ENCODE measurements around the gene MRGPRG. TPM values are rescaled to one million over a fixed set of nuclear protein-coding genes. Genes with fewer than 3 reads are reported as not detected.

Gene MRGPRG
- total RNA-seq, 2 donors from 2014 or later: not detected

DNA sequence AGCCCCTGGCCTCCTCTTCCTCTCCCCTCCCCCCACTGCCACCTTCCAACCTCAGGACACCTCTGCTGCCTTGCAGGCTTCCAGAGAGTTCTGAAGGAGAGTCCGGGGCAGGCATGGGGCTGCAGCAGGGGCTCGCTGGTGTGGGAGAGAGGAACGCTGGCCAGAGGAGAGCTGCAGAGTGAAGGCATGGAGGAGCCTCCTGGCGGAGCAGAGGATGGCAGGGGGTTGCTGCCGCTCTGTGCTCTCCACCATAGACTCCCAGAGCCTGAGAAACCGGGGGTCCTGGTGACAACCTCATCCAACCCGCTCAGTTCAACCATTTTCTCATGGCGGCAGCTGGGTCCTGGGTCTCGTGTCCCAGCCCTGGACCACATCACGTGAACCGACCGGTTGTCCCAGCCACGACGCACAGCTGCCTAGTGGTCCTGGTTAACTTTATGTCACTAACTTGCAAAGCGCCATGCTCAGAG, 17.5 kb downstream of the MRGPRG start:
- Histone ChIP-seq H3K27ac (no peak overlapping the region), H3K4me1 (peaks cover 0 to 6% of the 10 kb centered on the region in 2 donors), H3K9me3 (no peaks in the 10 kb centered on the region), H3K36me3 (no peaks in the 10 kb centered on the region), H3K4me3 (no peak overlapping the region), H3K27me3 (peaks cover 0 to 24% of the 10 kb centered on the region in 2 donors)
- TF ChIP-seq, protein P1, sequence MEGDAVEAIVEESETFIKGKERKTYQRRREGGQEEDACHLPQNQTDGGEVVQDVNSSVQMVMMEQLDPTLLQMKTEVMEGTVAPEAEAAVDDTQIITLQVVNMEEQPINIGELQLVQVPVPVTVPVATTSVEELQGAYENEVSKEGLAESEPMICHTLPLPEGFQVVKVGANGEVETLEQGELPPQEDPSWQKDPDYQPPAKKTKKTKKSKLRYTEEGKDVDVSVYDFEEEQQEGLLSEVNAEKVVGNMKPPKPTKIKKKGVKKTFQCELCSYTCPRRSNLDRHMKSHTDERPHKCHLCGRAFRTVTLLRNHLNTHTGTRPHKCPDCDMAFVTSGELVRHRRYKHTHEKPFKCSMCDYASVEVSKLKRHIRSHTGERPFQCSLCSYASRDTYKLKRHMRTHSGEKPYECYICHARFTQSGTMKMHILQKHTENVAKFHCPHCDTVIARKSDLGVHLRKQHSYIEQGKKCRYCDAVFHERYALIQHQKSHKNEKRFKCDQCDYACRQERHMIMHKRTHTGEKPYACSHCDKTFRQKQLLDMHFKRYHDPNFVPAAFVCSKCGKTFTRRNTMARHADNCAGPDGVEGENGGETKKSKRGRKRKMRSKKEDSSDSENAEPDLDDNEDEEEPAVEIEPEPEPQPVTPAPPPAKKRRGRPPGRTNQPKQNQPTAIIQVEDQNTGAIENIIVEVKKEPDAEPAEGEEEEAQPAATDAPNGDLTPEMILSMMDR (IDR thresholded peaks at IDR 0.05): no peak
- no peak for DNase-seq (ENCODE audit: low spot score)

DNA sequence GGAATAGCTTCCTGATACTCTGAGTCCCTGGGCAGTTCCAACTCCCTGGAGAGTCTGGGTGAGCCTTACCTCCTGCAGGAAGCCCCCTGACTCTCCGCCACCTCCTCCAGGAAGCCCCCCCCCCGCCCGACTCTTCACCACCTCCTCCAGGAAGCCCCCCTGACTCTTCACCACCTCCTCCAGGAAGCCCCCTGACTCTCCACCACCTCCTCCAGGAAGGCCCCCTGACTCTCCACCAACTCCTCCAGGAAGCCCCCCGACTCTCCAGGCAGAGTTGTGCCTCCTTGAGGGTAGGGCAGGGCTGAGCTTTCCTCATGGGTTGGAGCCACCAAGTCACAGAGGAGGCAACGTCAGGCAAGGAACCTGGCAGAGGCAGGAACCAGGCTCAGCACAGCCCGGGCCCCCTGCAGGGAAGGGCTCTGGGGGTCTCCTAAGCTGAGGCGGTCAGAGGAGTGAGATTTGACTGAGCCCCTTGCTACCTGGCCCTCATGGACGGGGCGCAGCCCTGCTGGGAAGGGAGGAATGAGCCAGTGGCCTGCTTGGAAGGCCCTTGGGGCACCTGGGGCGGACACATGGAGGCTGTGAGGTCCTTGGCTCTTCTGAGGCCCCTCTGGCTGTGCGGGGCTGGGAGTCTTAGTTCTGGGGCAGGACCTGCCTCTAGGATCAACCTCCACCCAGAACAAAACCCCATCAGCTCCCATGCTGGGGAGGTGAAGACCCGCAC, 18.1 kb downstream of the MRGPRG start:
- TF ChIP-seq, protein P1 (IDR thresholded peaks at IDR 0.05): no peak
- H3K27me3 ChIP-seq: peaks cover 0 to 24% of the 10 kb centered on the region in 2 donors
- no peak for DNase-seq (ENCODE audit: low spot score)

DNA sequence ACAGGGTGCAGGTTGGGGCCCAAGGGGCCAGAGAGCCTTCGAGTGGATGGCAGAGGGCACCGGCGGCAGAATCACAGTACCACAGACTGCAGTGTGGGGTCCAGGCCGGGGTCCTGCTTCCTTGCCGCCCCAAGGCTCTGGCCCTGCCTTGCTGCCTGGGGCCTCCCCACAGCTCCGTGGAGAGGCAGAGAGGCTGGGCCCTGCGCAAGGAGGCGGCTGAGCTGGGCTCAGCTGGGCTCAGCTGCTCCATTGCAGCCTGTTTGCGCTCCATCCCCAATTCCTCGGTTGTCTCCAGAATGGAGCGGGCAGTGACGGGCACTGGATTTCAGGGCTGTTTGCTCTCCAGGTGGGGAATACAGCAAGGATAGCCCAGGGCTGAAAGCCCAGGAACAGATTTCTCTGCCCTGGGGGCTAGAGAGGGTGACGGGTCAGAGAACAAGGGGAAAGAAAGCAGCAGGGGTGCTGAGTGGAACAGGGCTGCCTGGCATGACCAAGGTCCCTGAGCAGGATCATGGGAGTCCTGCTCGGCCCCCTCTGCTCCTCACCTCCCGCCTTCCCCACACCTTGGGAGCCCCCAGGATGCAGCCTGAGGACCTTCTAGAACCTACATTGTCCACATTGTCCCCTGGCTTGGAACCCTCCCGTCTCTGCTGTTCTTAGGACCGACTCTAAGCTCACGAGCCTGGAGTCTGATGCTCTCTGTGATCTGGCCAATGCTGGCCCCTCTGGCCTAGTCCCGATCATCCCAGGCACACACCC, 18.9 kb downstream of the MRGPRG start:
- Histone ChIP-seq H3K4me3 (no peak overlapping the region), H3K27ac (no peak overlapping the region), H3K36me3 (no peaks in the 10 kb centered on the region), H3K9me3 (no peaks in the 10 kb centered on the region), H3K27me3 (peaks cover 0 to 24% of the 10 kb centered on the region in 2 donors), H3K4me1 (peaks cover 0 to 6% of the 10 kb centered on the region in 2 donors)
- TF ChIP-seq, protein P1 (IDR thresholded peaks at IDR 0.05): no peak
- no peak for DNase-seq (ENCODE audit: low spot score)

More for the DNA sequence above, 18.1 kb downstream of the MRGPRG start:
- Histone ChIP-seq H3K27ac (no peak overlapping the region), H3K9me3 (no peaks in the 10 kb centered on the region), H3K36me3 (no peaks in the 10 kb centered on the region), H3K4me3 (no peak overlapping the region), H3K4me1 (peaks cover 0 to 6% of the 10 kb centered on the region in 2 donors)

DNA sequence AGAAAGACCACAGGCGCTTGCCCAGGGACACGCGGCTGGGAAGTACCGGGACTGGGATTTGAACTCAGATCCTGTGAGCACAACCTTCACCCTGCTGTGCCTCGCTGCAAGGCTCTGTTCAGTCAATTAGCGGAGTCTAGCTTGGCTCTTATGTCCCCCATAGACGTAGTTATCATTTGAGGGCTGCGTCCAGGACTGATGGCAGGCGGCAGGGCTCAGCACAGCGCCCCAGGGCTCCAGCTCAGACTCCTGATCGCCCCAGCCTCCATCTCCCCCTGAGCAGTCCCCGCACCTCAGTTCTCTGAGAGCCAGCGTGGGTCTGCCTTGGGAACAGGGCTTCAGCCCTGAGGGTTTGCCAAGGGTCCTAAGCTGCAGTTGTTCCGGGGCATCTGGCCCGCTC, 19.8 kb downstream of the MRGPRG start:
- no peak for DNase-seq (ENCODE audit: low spot score)
- peaks cover 0 to 22% of the 10 kb centered on the region in 2 donors for H3K27me3 ChIP-seq
- TF ChIP-seq, protein P1 (IDR thresholded peaks at IDR 0.05): no peak

DNA sequence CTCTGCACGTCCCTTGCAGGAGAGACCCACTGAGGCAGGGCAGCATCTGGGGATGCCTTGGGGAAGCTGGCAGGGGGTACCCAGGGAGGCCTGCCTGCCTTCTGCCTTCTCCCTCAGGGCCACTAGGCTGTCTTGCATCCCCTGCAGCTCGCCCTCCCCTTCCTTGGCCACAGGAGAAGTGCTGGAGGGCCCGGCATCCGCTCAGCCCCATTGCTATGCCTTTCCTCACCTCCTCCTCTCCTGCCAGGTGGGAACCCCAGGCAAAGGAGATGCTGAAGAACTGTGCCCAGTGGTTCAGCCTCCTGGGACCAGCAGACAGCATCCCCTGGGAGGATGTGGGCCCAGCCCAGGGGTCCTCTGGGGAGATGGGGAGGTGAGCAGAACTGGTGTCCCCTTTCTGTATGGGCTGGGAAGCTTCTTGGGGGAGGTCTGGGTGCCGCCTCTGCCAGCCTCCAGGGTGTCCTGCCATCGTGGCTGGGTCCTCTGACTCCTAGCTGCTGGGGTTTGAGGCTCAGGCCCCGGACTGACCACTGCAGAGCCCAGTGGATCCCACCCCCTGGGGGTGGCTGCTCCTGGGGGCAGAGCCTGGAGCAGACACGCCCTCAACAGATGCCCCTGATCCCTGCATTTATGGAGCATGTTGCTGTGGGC, 20.6 kb downstream of the MRGPRG start:
- no peak overlapping the region for H3K27ac ChIP-seq
- no peak overlapping the region for H3K4me3 ChIP-seq
- H3K4me1 ChIP-seq: peaks cover 0 to under 1% of the 10 kb centered on the region in 2 donors
- no peak for DNase-seq (ENCODE audit: low spot score)
- H3K36me3 ChIP-seq: no peaks in the 10 kb centered on the region
- no peaks in the 10 kb centered on the region for H3K9me3 ChIP-seq
- TF ChIP-seq, protein P1 (IDR thresholded peaks at IDR 0.05): no peak
- H3K27me3 ChIP-seq: peaks cover 0 to 15% of the 10 kb centered on the region in 2 donors

More for the DNA sequence above, 19.8 kb downstream of the MRGPRG start:
- peaks cover 0 to 6% of the 10 kb centered on the region in 2 donors for H3K4me1 ChIP-seq
- H3K36me3 ChIP-seq: no peaks in the 10 kb centered on the region
- H3K4me3 ChIP-seq: no peak overlapping the region
- H3K9me3 ChIP-seq: no peaks in the 10 kb centered on the region
- H3K27ac ChIP-seq: no peak overlapping the region

Measured in right atrium auricular region (tissue), 2 donors.